MM.1S (cell line): ENCODE measurements around the gene C10orf67.

Experiments
- EZH2 ChIP-seq: fragments of 300-600 bp; sonication (generic); optimal IDR thresholded peaks from 2 replicates; pipeline ENCODE3; 2017; ENCODE audit warnings: low read depth, mild to moderate bottlenecking, antibody characterized with exemption, low read length, mixed read lengths
- TF ChIP-seq, protein P1 (sequence below): fragments of 300-600 bp; sonication (generic); IDR thresholded peaks from 2 replicates; pipeline ENCODE4 v1.5.1; 2016; ENCODE audit warnings: antibody characterized with exemption, low read length, mixed read lengths

DNA sequence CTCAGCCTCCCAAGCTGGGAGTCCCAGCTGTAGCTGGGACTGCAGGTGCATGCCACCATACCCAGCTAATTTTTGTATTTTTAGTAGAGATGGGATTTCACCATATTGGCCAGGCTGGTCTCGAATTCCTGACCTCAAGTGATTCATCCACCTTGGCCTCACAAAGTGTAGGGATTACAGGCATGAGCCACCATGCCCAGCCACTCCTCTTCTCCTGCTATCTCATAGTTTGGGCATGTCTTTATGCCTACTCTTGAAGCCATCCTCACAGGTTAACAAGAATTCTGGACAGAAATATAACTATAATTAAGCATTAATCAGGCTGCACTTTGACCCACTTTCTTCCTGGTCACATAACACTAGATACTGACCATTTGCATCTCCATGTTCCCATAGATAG, 28.6 kb upstream of the C10orf67 start:
- TF ChIP-seq EZH2 = no peak
- TF ChIP-seq, protein P1, sequence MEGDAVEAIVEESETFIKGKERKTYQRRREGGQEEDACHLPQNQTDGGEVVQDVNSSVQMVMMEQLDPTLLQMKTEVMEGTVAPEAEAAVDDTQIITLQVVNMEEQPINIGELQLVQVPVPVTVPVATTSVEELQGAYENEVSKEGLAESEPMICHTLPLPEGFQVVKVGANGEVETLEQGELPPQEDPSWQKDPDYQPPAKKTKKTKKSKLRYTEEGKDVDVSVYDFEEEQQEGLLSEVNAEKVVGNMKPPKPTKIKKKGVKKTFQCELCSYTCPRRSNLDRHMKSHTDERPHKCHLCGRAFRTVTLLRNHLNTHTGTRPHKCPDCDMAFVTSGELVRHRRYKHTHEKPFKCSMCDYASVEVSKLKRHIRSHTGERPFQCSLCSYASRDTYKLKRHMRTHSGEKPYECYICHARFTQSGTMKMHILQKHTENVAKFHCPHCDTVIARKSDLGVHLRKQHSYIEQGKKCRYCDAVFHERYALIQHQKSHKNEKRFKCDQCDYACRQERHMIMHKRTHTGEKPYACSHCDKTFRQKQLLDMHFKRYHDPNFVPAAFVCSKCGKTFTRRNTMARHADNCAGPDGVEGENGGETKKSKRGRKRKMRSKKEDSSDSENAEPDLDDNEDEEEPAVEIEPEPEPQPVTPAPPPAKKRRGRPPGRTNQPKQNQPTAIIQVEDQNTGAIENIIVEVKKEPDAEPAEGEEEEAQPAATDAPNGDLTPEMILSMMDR = no peak
